Caco-2 (cell line): ENCODE results near the gene BCL2L11. TPM values are rescaled to one million over a fixed set of nuclear protein-coding genes. Genes with fewer than 3 reads are reported as not detected.

ENCODE experiments used
- BruUV-seq: library from RNA; stranded (reverse); fragments of 400-500 nt; replicated peaks from 2 replicates; lab custom pipeline; 2021; lab: Mats Ljungman, UMichigan
- CTCF ChIA-PET: fragments of 300-600 bp; sonication (Branson Sonifier 250); formaldehyde crosslinking; loops from one replicate; lab custom pipeline; 2022; ENCODE audit warnings: antibody characterized with exemption; lab: Charles Lee
- POLR2A ChIA-PET: fragments of 300-600 bp; sonication (Branson Sonifier 250); formaldehyde crosslinking; loops from one replicate; lab custom pipeline; 2022; ENCODE audit warnings: antibody characterized with exemption; lab: Charles Lee
- DNase-seq, 2 experiments: peaks; one replicate each; pipeline versions ENCODE4 v3.0.0 to v3.0.0-alpha.2; 2020 to 2022
- H3K27me3 ChIP-seq: replicated peaks from 2 replicates; pipeline ENCODE4 v1.6.0; 2011; ENCODE audit warnings: low read length; ENCODE audit not compliant: control insufficient read depth, insufficient read depth
- H3K36me3 ChIP-seq: 2 replicates; pipeline ENCODE4 v1.5.1; 2011; ENCODE audit warnings: low read length; ENCODE audit not compliant: control insufficient read depth, insufficient read depth
- H3K4me1 ChIP-seq: fragments of 250-450 bp; sonication (Bioruptor Pico); 2 replicates; pipeline ENCODE4 v1.5.1; 2020; ENCODE audit warnings: mild to moderate bottlenecking
- H3K4me3 ChIP-seq: 2 replicates; pipeline ENCODE4 v1.5.1; 2011; ENCODE audit warnings: low read depth, mild to moderate bottlenecking, control low read depth, low read length
- H3K9me3 ChIP-seq: fragments of 250-450 bp; sonication (Bioruptor Pico); 2 replicates; pipeline ENCODE4 v1.5.1; 2020; ENCODE audit warnings: mild to moderate bottlenecking, moderate library complexity
- H3K27ac Mint-ChIP-seq: one replicate; pipeline ENCODE4 v1.8.0; 2022; ENCODE audit warnings: mixed read lengths; ENCODE audit not compliant: unreplicated experiment
- H3K27me3 Mint-ChIP-seq: one replicate; pipeline ENCODE4 v1.8.0; 2022; ENCODE audit warnings: mixed read lengths; ENCODE audit not compliant: insufficient read depth, unreplicated experiment
- H3K36me3 Mint-ChIP-seq: one replicate; pipeline ENCODE4 v1.8.0; 2022; ENCODE audit warnings: mild to moderate bottlenecking, mixed read lengths; ENCODE audit not compliant: insufficient read depth, unreplicated experiment
- H3K4me1 Mint-ChIP-seq: one replicate; pipeline ENCODE4 v1.8.0; 2022; ENCODE audit warnings: low read depth, mixed read lengths; ENCODE audit not compliant: unreplicated experiment
- H3K4me3 Mint-ChIP-seq: one replicate; pipeline ENCODE4 v1.8.0; 2022; ENCODE audit warnings: mild to moderate bottlenecking, moderate library complexity, mixed read lengths; ENCODE audit not compliant: unreplicated experiment
- H3K9me3 Mint-ChIP-seq: one replicate; pipeline ENCODE4 v1.8.0; 2022; ENCODE audit warnings: mixed read lengths; ENCODE audit not compliant: unreplicated experiment
- intact Hi-C: fragments of 100-400 bp; cut with micrococcal nuclease; formaldehyde crosslinking; loops from one replicate; pipeline ENCODE4 v1.10.0; 2022; ENCODE audit not compliant: unreplicated experiment
- total RNA-seq: library from RNA; stranded (reverse); gene quantifications from 2 replicates; pipeline ENCODE4 v1.2.3, GENCODE V29; 2022
- TF ChIP-seq, protein P1 (sequence below), 2 experiments: fragments of 200-600 bp in 1 of 2; IDR thresholded peaks; 1 replicate in 1 of 2; 2 replicates in 1 of 2; pipeline versions ENCODE4 v1.5.1 to v1.8.0; 2011 to 2022; ENCODE audit warnings: antibody characterized with exemption in 1 of 2, control low read depth in 1 of 2, inconsistent platforms in 1 of 2, low read depth in 1 of 2, low read length in 1 of 2, mild to moderate bottlenecking in 1 of 2, moderate library complexity in 1 of 2; ENCODE audit not compliant: insufficient read depth in 1 of 2, severe bottlenecking in 1 of 2, unreplicated experiment in 1 of 2

The BCL2L11 gene
- total RNA-seq, 1 experiment from 2014 or later: 28.9 TPM

DNA sequence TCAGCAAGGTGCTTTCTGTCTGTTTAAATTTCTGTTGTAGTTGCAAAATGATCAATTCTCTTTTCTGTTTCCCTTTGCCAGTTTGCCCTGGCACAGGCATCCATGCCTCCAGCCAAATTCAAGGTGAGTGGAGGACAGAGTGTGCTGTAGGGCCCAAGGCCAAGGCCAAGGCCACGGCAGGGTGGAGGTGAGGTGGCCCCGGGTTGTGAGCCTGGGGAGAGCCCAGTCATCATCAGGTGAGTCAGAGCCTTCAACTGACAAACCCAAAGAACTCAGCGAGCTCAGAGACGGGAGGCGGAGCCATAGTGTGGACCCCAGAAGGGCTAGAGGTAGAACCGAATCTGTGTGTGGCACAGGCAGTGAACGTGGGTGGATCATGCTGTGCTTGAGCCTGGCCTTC lies 55.7 kb downstream of the BCL2L11 start:
- Mint-ChIP-seq H3K27ac (peak overlapping the region; percentile 72), H3K36me3 (no peaks in the 10 kb centered on the region), H3K27me3 (no peaks in the 10 kb centered on the region), H3K4me1 (peaks cover 22% of the 10 kb centered on the region), H3K9me3 (no peaks in the 10 kb centered on the region), H3K4me3 (no peak overlapping the region)
- ChIA-PET POLR2A (no interaction called here), CTCF (no interaction called here)
- no peaks in the 10 kb centered on the region for H3K36me3 ChIP-seq
- H3K27me3 ChIP-seq: no peaks in the 10 kb centered on the region
- no peak overlapping the region for H3K4me3 ChIP-seq
- no TSS peak for BruUV-seq
- DNase-seq: no peak
- intact Hi-C loops: loop anchor here (5.0 kb wide), 1 partner anchor 54 kb away; the partner anchor contains the start of gene BCL2L11
- peaks cover 29% of the 10 kb centered on the region for H3K4me1 ChIP-seq
- TF ChIP-seq, protein P1, sequence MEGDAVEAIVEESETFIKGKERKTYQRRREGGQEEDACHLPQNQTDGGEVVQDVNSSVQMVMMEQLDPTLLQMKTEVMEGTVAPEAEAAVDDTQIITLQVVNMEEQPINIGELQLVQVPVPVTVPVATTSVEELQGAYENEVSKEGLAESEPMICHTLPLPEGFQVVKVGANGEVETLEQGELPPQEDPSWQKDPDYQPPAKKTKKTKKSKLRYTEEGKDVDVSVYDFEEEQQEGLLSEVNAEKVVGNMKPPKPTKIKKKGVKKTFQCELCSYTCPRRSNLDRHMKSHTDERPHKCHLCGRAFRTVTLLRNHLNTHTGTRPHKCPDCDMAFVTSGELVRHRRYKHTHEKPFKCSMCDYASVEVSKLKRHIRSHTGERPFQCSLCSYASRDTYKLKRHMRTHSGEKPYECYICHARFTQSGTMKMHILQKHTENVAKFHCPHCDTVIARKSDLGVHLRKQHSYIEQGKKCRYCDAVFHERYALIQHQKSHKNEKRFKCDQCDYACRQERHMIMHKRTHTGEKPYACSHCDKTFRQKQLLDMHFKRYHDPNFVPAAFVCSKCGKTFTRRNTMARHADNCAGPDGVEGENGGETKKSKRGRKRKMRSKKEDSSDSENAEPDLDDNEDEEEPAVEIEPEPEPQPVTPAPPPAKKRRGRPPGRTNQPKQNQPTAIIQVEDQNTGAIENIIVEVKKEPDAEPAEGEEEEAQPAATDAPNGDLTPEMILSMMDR (IDR thresholded peaks at IDR 0.05; ENCODE audit: insufficient read depth in 1 of 2, low read depth in 1 of 2, low read length in 1 of 2, severe bottlenecking in 1 of 2, unreplicated experiment in 1 of 2): no peak
- H3K9me3 ChIP-seq: no peaks in the 10 kb centered on the region

DNA sequence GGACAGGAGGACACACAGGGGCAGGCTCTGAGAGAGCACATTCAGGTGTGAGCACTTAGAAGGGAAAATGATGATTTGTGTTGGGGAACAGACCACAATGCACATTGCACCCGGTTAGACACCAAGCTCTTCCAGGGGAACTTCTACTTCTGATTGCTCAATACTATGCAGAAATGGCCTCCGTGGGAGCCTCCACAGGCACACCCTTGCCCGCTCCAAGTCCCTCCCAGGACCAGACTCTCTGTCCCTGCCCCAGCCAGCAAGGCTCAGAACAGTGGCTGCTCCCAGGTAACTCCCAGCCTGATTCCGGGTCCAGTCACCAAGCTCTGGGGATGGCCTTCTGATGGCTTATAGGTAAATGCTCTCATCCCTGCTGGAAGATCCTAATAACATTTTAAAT lies 56.2 kb downstream of the BCL2L11 start:
- Histone ChIP-seq H3K9me3 (no peaks in the 10 kb centered on the region), H3K4me3 (no peak overlapping the region), H3K4me1 (peaks cover 29% of the 10 kb centered on the region), H3K27me3 (no peaks in the 10 kb centered on the region), H3K36me3 (no peaks in the 10 kb centered on the region)
- intact Hi-C loops: loop anchor here (5.0 kb wide), 1 partner anchor 55 kb away; the partner anchor contains the start of gene BCL2L11
- BruUV-seq: no TSS peak
- Mint-ChIP-seq H3K27ac (peak overlapping the region; percentile 72), H3K36me3 (no peaks in the 10 kb centered on the region), H3K27me3 (no peaks in the 10 kb centered on the region), H3K9me3 (no peaks in the 10 kb centered on the region), H3K4me3 (no peak overlapping the region), H3K4me1 (peaks cover 17% of the 10 kb centered on the region)
- TF ChIP-seq, protein P1 (IDR thresholded peaks at IDR 0.05; ENCODE audit: insufficient read depth in 1 of 2, low read depth in 1 of 2, low read length in 1 of 2, severe bottlenecking in 1 of 2, unreplicated experiment in 1 of 2): no peak
- CTCF ChIA-PET: no interaction called here
- DNase-seq: no peak
- POLR2A ChIA-PET: no interaction called here

DNA sequence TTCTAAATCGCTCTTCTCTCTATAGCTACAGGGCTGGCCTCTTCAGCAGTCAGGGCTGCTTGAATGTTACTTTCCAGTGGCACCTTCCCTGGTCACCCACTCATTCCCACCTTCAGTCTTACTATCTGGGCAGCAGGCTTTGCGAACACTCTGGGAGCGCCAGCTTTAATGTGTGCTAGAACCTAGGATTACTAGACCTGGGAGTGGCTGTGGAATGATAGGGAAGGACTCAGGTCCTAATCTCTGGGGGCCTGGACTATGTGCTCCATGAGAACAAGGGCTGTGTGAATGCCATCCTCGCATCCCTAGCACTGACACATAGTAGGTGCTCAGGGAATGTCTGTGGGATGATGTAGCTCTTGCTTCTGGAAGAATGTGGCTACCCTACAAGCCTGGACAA lies 57.6 kb downstream of the BCL2L11 start:
- BruUV-seq: no TSS peak
- H3K4me3 Mint-ChIP-seq: no peak overlapping the region
- H3K36me3 Mint-ChIP-seq: no peaks in the 10 kb centered on the region
- no peaks in the 10 kb centered on the region for H3K27me3 ChIP-seq
- no peaks in the 10 kb centered on the region for H3K9me3 ChIP-seq
- TF ChIP-seq, protein P1 (IDR thresholded peaks at IDR 0.05; ENCODE audit: insufficient read depth in 1 of 2, low read depth in 1 of 2, low read length in 1 of 2, severe bottlenecking in 1 of 2, unreplicated experiment in 1 of 2): no peak
- no peaks in the 10 kb centered on the region for H3K9me3 Mint-ChIP-seq
- DNase-seq: no peak
- peaks cover 29% of the 10 kb centered on the region for H3K4me1 ChIP-seq
- POLR2A ChIA-PET: no interaction called here
- H3K27ac Mint-ChIP-seq: peak overlapping the region; percentile 17
- no peaks in the 10 kb centered on the region for H3K27me3 Mint-ChIP-seq
- H3K4me3 ChIP-seq: no peak overlapping the region
- H3K36me3 ChIP-seq: no peaks in the 10 kb centered on the region
- intact Hi-C loops: loop anchor here (2.0 to 5.0 kb wide), 2 partner anchors 49 to 56 kb away; partner anchors contain the start of gene BCL2L11
- peaks cover 16% of the 10 kb centered on the region for H3K4me1 Mint-ChIP-seq
- CTCF ChIA-PET: no interaction called here
